Heart right ventricle (tissue), 16 donors: Measurements from ENCODE around the gene TSPOAP1. TPM values are rescaled to one million over a fixed set of nuclear protein-coding genes. Genes with fewer than 3 reads are reported as not detected.

ENCODE experiments used
- ATAC-seq, 8 donors: fragments of 200-7000 bp; cut with Tn5 transposase; one replicate each; pipeline ENCODE4 v1.9.1; 2020; ENCODE audit warnings: mild to moderate bottlenecking in 8 of 8, moderate library complexity in 8 of 8, moderate number of reproducible peaks in 1 of 8
- DNase-seq, 2 donors: peaks; one replicate each; pipeline ENCODE4 v3.0.0-alpha.2; 2020
- H3K27ac ChIP-seq, 10 donors: fragments of 200-600 bp; sonication (generic) in 2 of 10; one replicate each; pipeline versions ENCODE4 v1.5.0 to v1.8.0; 2020 to 2022; ENCODE audit warnings: mild to moderate bottlenecking in 3 of 10
- H3K27me3 ChIP-seq, 7 donors: fragments of 200-600 bp; one replicate each; pipeline ENCODE4 v1.8.0; 2021 to 2022; ENCODE audit warnings: mild to moderate bottlenecking in 2 of 7
- H3K36me3 ChIP-seq, 9 donors: fragments of 200-600 bp; sonication (generic) in 1 of 9; one replicate each; pipeline versions ENCODE4 v1.5.0 to v1.8.0; 2020 to 2022; ENCODE audit warnings: mild to moderate bottlenecking in 2 of 9
- H3K4me1 ChIP-seq, 9 donors: fragments of 200-600 bp; sonication (generic) in 1 of 9; one replicate each; pipeline versions ENCODE4 v1.5.0 to v1.8.0; 2020 to 2022; ENCODE audit warnings: mild to moderate bottlenecking in 4 of 9
- H3K4me3 ChIP-seq, 10 donors: fragments of 200-600 bp; sonication (generic) in 2 of 10; one replicate each; pipeline versions ENCODE4 v1.5.0 to v1.8.0; 2020 to 2022; ENCODE audit warnings: mild to moderate bottlenecking in 7 of 10, moderate library complexity in 2 of 10
- H3K9me3 ChIP-seq, 11 donors: fragments of 200-600 bp in 10 of 11; sonication (generic) in 2 of 11; one replicate each; pipeline versions ENCODE4 v1.5.0 to v1.8.0; 2013 to 2022; ENCODE audit warnings: mild to moderate bottlenecking in 2 of 11, control low read depth in 1 of 11, moderate library complexity in 1 of 11
- WGBS, 2 donors: extraction: QIAGEN DNeasy Blood & Tissue Kit; methylation state at CpG; one replicate each; pipeline ENCODE4 v1.1.7; 2013; ENCODE audit warnings: inconsistent platforms in 1 of 2; 5-methylcytosine and 5-hydroxymethylcytosine counted together
- intact Hi-C, 10 donors: fragments of 100-400 bp; cut with DNase I; formaldehyde crosslinking; loops; one replicate each; pipeline versions ENCODE4 v1.11.1 to v1.14.2; 2022
- polyA plus RNA-seq, 2 donors: library from polyadenylated mRNA; stranded (reverse); fragments of 200-250 nt; gene quantifications; one replicate each; pipeline ENCODE4 v1.2.3, GENCODE V29; 2013
- total RNA-seq, 10 donors: library from RNA; stranded (reverse); fragmentation: NEBNext Ultra II Directional in 3 of 10; extraction: Animal tissue kit (Norgen Biotek cat#: 25700) in 3 of 10; gene quantifications; one replicate each; pipeline versions ENCODE4 v1.2.1 to v1.2.4, GENCODE V29; 2021 to 2023
- TF ChIP-seq, protein P1 (sequence below), 9 donors: fragments of 200-600 bp; sonication (generic) in 2 of 9; IDR thresholded peaks; one replicate each; pipeline versions ENCODE4 v1.5.0 to v1.8.0; 2021 to 2022; ENCODE audit warnings: antibody characterized with exemption in 9 of 9, mild to moderate bottlenecking in 5 of 9, moderate library complexity in 1 of 9
- donor health status: Arrhythmogenic right ventricular cardiomyopathy.
- donor health status: ischemic (EF 13 %, LVEDD 7.1; RV severe dilation, severe dysfunction).
- donor health status: healthy with polysubstance abuse.
- donor health status: DM: no; HTN: yes; CAD: no.
- donor health status: DM: no; HTN: no; CAD: no.
- donor health status: ischemic (EF 25% LVEDD 6.9; RV normal size, moderate dysfunction).
- donor health status: ischemic (EF 25% LVEDD 5.7; RV mildly dilated, moderate dysfunction).
- donor health status: healthy.
- donor health status: DM: yes; HTN: yes; CAD: no.
- donor health status: Ischemic cardiomyopathy.
- donor health status: ischemic (EF 35%, LVEDD 5.7; RV mildly dilated, moderate dysfunction).
- donor health status: nonischemic (EF 11% LVEDD 7.7; RV severe dilation, severe dysfunction).
- donor health status: DM: yes; HTN: yes; CAD: no.
- donor health status: PGD.
- donor health status: ischemic (EF 29% LVEDD 5.4; RV normal size, mild dysfunction).
- donor health status: nonischemic (EF 23%, LVEDD 6.1; RV moderate dilation, normal function).

Gene TSPOAP1
- total and polyA plus RNA-seq, 12 donors: 1.6 to 35.6 (median 12.4) TPM

DNA sequence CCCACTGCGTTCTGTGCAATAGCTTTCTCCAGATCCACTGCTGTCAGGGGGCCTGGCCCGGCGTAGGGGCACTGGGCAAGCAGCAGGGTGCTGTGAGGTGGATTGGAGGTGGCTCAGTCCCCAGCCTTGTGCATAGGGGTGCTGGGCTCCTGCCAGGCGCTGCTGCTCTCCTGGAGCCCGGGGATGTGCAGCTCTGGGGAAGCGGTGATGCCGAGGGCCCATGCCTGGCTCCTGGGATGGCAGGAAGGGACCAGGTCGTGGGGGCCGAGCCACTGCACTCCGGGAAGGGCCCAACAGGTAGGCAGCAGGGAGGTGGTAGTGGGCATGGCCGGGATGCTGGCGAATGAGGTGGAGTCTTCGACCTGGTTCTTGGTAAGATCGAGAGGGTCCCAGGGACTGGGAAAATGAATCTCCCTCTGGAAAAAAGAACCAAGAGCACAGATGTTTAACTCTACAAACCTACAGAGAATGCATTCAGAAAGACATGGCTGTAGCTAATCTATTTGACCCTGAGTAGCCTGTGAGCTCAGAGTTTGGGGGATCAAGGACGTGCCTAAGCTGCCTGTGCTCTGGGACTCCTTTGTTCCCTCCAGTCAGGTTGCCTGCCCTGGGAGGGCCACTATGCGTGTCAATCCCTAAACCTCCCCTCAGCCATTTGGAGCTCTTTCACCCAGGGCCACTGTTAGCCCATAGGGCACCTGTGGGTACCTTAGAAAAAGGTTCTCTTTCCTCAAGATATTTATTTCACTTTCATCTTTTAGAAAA, 30.0 kb upstream of the TSPOAP1 start:
- TF ChIP-seq, protein P1, sequence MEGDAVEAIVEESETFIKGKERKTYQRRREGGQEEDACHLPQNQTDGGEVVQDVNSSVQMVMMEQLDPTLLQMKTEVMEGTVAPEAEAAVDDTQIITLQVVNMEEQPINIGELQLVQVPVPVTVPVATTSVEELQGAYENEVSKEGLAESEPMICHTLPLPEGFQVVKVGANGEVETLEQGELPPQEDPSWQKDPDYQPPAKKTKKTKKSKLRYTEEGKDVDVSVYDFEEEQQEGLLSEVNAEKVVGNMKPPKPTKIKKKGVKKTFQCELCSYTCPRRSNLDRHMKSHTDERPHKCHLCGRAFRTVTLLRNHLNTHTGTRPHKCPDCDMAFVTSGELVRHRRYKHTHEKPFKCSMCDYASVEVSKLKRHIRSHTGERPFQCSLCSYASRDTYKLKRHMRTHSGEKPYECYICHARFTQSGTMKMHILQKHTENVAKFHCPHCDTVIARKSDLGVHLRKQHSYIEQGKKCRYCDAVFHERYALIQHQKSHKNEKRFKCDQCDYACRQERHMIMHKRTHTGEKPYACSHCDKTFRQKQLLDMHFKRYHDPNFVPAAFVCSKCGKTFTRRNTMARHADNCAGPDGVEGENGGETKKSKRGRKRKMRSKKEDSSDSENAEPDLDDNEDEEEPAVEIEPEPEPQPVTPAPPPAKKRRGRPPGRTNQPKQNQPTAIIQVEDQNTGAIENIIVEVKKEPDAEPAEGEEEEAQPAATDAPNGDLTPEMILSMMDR (IDR thresholded peaks at IDR 0.05): no peak
- 86 to 87% methylated on average over 16 of the region's 16 CpGs for WGBS, 2 donors
- ATAC-seq: no peak

DNA sequence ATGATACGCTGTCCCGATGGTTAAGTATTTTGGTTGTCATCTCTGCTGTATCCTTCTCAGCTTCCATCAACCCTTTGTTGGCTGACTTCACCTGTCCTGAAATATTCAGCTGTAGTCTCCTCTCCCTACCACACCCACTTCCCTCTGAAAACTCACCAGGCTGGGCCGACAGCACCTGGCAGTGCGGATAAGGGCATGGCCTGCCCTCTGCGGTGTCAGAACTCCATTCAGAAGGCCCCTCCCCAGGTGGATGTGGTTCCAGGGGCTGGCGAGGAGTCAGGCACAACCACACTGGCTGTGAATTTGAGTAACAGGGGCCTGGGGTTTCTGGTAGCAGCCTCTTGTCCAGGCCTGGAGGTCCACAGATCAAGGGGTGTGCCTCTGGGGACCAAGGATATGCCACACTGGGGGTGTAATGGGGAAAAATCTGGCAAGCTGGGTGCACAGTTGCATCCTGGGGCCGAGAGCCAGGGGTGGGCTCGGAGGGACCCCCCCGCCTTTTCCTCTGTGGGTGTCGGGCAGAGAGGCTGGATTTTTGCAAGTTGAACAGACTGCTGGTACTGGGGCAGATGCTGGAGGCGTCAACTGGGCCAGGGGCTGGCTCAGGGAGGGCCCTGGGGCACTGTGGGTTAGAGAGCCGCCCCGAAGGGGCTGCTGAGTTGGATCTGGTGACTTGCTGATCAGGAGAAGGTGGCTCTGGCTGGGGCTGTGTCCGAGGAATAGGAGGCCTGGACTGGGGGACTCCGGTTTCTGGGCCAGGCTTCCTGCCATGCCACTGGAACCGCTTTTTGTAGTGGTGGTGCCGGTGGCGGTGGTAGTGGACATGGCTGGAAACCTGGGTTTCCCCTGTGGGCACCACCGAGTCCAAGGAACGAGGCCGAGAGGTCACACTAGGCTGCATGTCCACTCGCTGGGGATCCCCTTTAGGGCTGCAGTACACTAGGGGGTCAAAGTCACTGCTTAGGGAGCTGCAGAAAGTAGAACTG, 29.0 kb upstream of the TSPOAP1 start:
- intact Hi-C loops: loop anchor here in 2 of 10 donors (10.0 kb wide), 2 partner anchors 157 to 277 kb away; partner anchors contain the start of gene MTMR4 (in 1 of the 2)
- no peak for DNase-seq
- 88 to 92% methylated on average over 22 of the region's 22 CpGs for WGBS, 2 donors
- TF ChIP-seq, protein P1 (IDR thresholded peaks at IDR 0.05): no peak
- Histone ChIP-seq H3K9me3 (no peaks in the 10 kb centered on the region), H3K27me3 (no peaks in the 10 kb centered on the region), H3K36me3 (no peaks in the 10 kb centered on the region), H3K27ac (no peak overlapping the region), H3K4me1 (peaks cover 0 to 12% (median 8%) of the 10 kb centered on the region in 9 donors), H3K4me3 (no peak overlapping the region)
- no peak for ATAC-seq

More for the DNA sequence above, 30.0 kb upstream of the TSPOAP1 start:
- H3K36me3 ChIP-seq: no peaks in the 10 kb centered on the region
- H3K4me3 ChIP-seq: no peak overlapping the region
- peaks cover 0 to 2% (median 0%) of the 10 kb centered on the region in 9 donors for H3K4me1 ChIP-seq
- H3K27me3 ChIP-seq: peaks cover 0 to 9% (median 0%) of the 10 kb centered on the region in 7 donors
- H3K27ac ChIP-seq: no peak overlapping the region
- DNase-seq: no peak
- intact Hi-C loops: loop anchor here in 2 of 10 donors (10.0 kb wide), 2 partner anchors 156 to 276 kb away; partner anchors contain the start of gene MTMR4 (in 1 of the 2)
- no peaks in the 10 kb centered on the region for H3K9me3 ChIP-seq

GRCh38 chr17:58356231-58356630, 27.6 kb upstream of the TSPOAP1 start:
- WGBS, 2 donors: 79 to 90% methylated on average over 1 of the region's 1 CpG
- DNase-seq: no peak
- Histone ChIP-seq H3K27ac (no peak overlapping the region), H3K9me3 (no peaks in the 10 kb centered on the region), H3K4me3 (no peak overlapping the region), H3K27me3 (no peaks in the 10 kb centered on the region), H3K36me3 (no peaks in the 10 kb centered on the region), H3K4me1 (peaks cover 0 to 15% (median 11%) of the 10 kb centered on the region in 9 donors)
- intact Hi-C loops: loop anchor here in 2 of 10 donors (10.0 kb wide), 2 partner anchors 159 to 279 kb away; partner anchors contain the start of gene MTMR4 (in 1 of the 2)
- ATAC-seq: no peak
- TF ChIP-seq, protein P1 (IDR thresholded peaks at IDR 0.05): no peak
